H1 (cell line): ENCODE results near the gene HS1BP3. TPM values are rescaled to one million over a fixed set of nuclear protein-coding genes. Genes with fewer than 3 reads are reported as not detected.

ENCODE experiments used
- ASH2L ChIP-seq: fragments of 200-600, 300-600 bp; sonication (generic); IDR thresholded peaks from one replicate; pipeline ENCODE4 v1.7.1; 2017; ENCODE audit warnings: low read length
- CBX5 ChIP-seq: fragments of 300-800, 300-1000 bp; sonication (generic); IDR thresholded peaks from 2 replicates; pipeline ENCODE4 v1.7.1; 2016; ENCODE audit warnings: antibody characterized with exemption, low read length, low read depth
- HDAC2 ChIP-seq, 2 experiments: fragments of 300-600 bp in 1 of 2; sonication (generic) in 1 of 2; IDR thresholded peaks; 2 replicates each; pipeline ENCODE4 v1.6.1; 2011 to 2012; ENCODE audit warnings: low read depth in 2 of 2, low read length in 2 of 2, mild to moderate bottlenecking in 2 of 2, moderate library complexity in 2 of 2, borderline replicate concordance in 1 of 2, inconsistent platforms in 1 of 2
- KDM1A ChIP-seq: fragments of 200-600, 300-600 bp; sonication (generic); IDR thresholded peaks from 2 replicates; pipeline ENCODE4 v1.7.1; 2016; ENCODE audit warnings: mild to moderate bottlenecking, low read length, borderline replicate concordance
- polyA plus RNA-seq, 7 experiments: library from polyadenylated mRNA; depleted of rRNA in 3 of 7; stranded (reverse) in 5 of 7; unstranded in 2 of 7; fragments of >200 nt in 5 of 7; fragments of 200-250 nt in 2 of 7; gene quantifications; 1 replicate in 5 of 7; 2 replicates in 1 of 7; 4 replicates in 1 of 7; pipeline versions ENCODE4 v1.2.1 to v1.2.3, GENCODE V29; 2011 to 2013; ENCODE audit warnings: missing spikeins in 2 of 7, mixed read lengths in 2 of 7
- total RNA-seq: library from RNA; stranded (reverse); fragmentation: NEBNext Ultra II Directional; extraction: Animal tissue kit (Norgen Biotek cat#: 25700); gene quantifications from 2 replicates; pipeline ENCODE4 v1.2.1, GENCODE V29; 2021
- TF ChIP-seq, protein P1 (sequence below): IDR thresholded peaks from 2 replicates; pipeline ENCODE4 v1.6.1; 2011; ENCODE audit warnings: low read depth, mild to moderate bottlenecking, low read length; ENCODE audit not compliant: insufficient read depth

HS1BP3 gene
- total and polyA plus RNA-seq, 2 of the 8 experiments (the other 6 are each of a cell fraction or from before 2014, with no cell fraction given) = 11.1 to 11.3 TPM

GRCh38 chr2:20643060-20643459 is 7.8 kb downstream of the HS1BP3 start (continued):
- TF ChIP-seq, protein P1, sequence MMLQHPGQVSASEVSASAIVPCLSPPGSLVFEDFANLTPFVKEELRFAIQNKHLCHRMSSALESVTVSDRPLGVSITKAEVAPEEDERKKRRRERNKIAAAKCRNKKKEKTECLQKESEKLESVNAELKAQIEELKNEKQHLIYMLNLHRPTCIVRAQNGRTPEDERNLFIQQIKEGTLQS = no peak
- TF ChIP-seq ASH2L (no peak), HDAC2 (IDR thresholded peaks at IDR 0.05; ENCODE audit: borderline replicate concordance in 1 of 2, low read depth in 2 of 2, low read length in 2 of 2) (no peak), KDM1A (no peak), CBX5 (no peak)
